Activated B cell treated with CpG ODN at 0.5 μM for 24 hours (primary cell): Measurements from ENCODE around the gene DGCR8. TPM values are rescaled to one million over a fixed set of nuclear protein-coding genes. Genes with fewer than 3 reads are reported as not detected.

Experiments used
- ATAC-seq: fragments of 200-7000 bp; cut with Tn5 transposase; one replicate; pipeline ENCODE4 v1.10.0; 2021; ENCODE audit warnings: low read depth, mild to moderate bottlenecking, moderate library complexity
- CTCF ChIA-PET: fragments of 350-600 bp; sonication (Branson Sonifier 250); formaldehyde crosslinking; loops from one replicate; lab custom pipeline; 2021; ENCODE audit warnings: antibody characterized with exemption; lab: Charles Lee
- POLR2A ChIA-PET: fragments of 350-600 bp; sonication (Branson Sonifier 250); formaldehyde crosslinking; loops from one replicate; lab custom pipeline; 2021; ENCODE audit warnings: antibody characterized with exemption; lab: Charles Lee
- DNase-seq: peaks from one replicate; pipeline ENCODE4 v3.0.0; 2022
- H3K27ac Mint-ChIP-seq: one replicate; pipeline ENCODE4 v1.8.0; 2020; ENCODE audit warnings: mixed read lengths
- H3K27me3 Mint-ChIP-seq: one replicate; pipeline ENCODE4 v1.8.0; 2021; ENCODE audit warnings: mixed read lengths
- H3K36me3 Mint-ChIP-seq: one replicate; pipeline ENCODE4 v1.8.0; 2021; ENCODE audit warnings: low read depth, mixed read lengths
- H3K4me1 Mint-ChIP-seq: one replicate; pipeline ENCODE4 v1.8.0; 2021; ENCODE audit warnings: mixed read lengths
- H3K4me3 Mint-ChIP-seq: one replicate; pipeline ENCODE4 v1.8.0; 2020; ENCODE audit warnings: mild to moderate bottlenecking, mixed read lengths
- H3K9me3 Mint-ChIP-seq: one replicate; pipeline ENCODE4 v1.8.0; 2020; ENCODE audit warnings: mixed read lengths
- intact Hi-C: fragments of 100-400 bp; cut with micrococcal nuclease; formaldehyde crosslinking; loops from one replicate; pipeline ENCODE4 v1.15.1; 2024
- total RNA-seq: library from RNA; stranded (reverse); gene quantifications from 2 replicates; pipeline ENCODE4 v1.2.3, GENCODE V29; 2022
- TF ChIP-seq, protein P1 (sequence below): fragments of 200-600 bp; IDR thresholded peaks from one replicate; pipeline ENCODE4 v1.8.0; 2022; ENCODE audit warnings: antibody characterized with exemption, mild to moderate bottlenecking

DGCR8 gene
- total RNA-seq, 1 donor from 2014 or later: 35.5 TPM

DNA sequence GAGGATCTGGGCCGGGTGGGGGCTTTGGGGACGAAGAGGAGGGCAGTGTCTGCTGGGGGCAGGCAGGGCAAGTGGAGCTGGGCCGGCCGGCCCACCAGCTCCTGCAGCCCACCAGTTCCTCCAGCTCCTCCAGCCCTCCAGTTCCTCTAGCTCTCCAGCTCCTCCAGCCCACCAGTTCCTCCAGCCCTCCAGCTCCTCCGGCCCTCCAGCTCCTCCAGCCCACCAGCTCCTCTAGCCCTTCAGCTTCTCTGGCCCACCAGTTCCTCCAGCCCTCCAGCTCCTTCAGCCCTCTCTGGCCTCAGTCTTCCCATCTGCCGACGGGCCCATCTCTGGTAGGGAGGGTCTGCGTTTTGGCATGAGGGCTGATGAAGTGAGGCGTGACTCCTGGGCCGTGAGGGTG, 80.0 kb downstream of the DGCR8 start:
- Mint-ChIP-seq H3K4me1 (no peaks in the 10 kb centered on the region), H3K9me3 (no peaks in the 10 kb centered on the region), H3K36me3 (no peaks in the 10 kb centered on the region), H3K27me3 (peaks cover 16% of the 10 kb centered on the region), H3K4me3 (no peak overlapping the region), H3K27ac (no peak overlapping the region)
- TF ChIP-seq, protein P1, sequence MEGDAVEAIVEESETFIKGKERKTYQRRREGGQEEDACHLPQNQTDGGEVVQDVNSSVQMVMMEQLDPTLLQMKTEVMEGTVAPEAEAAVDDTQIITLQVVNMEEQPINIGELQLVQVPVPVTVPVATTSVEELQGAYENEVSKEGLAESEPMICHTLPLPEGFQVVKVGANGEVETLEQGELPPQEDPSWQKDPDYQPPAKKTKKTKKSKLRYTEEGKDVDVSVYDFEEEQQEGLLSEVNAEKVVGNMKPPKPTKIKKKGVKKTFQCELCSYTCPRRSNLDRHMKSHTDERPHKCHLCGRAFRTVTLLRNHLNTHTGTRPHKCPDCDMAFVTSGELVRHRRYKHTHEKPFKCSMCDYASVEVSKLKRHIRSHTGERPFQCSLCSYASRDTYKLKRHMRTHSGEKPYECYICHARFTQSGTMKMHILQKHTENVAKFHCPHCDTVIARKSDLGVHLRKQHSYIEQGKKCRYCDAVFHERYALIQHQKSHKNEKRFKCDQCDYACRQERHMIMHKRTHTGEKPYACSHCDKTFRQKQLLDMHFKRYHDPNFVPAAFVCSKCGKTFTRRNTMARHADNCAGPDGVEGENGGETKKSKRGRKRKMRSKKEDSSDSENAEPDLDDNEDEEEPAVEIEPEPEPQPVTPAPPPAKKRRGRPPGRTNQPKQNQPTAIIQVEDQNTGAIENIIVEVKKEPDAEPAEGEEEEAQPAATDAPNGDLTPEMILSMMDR: no peak
- DNase-seq (no peak), ATAC-seq (no peak)
- ChIA-PET POLR2A (no interaction called here), CTCF (interaction anchor here (1.2 kb wide), 1 partner anchor 110 kb away, joined by 3 read pairs; no protein-coding TSS in a partner anchor)
- intact Hi-C loops: no loop called here

Other genes with a start within 250 kb of the DGCR8 start
- gene GNB1L, start 225.4 kb upstream of the DGCR8 start, total RNA-seq: 5.8 and 6.3 TPM in 2 replicates
- 9.1 and 12.1 TPM in 2 replicates for gene RTL10, start 225.4 kb upstream of the DGCR8 start, total RNA-seq
- 40.6 and 49.5 TPM in 2 replicates for gene COMT, start 138.5 kb upstream of the DGCR8 start, total RNA-seq
- gene TXNRD2, start 138.4 kb upstream of the DGCR8 start, total RNA-seq: 24.4 and 31.2 TPM in 2 replicates
- 2.3 and 6.5 TPM in 2 replicates for gene ARVCF, start 63.4 kb upstream of the DGCR8 start, total RNA-seq
- 46.1 and 47.2 TPM in 2 replicates for gene TANGO2, start 59.1 kb upstream of the DGCR8 start, total RNA-seq
- gene RANBP1, start 35.9 kb downstream of the DGCR8 start, total RNA-seq: 127 and 133 TPM in 2 replicates
- gene TRMT2A, start 37.0 kb downstream of the DGCR8 start, total RNA-seq: 77.4 and 91.7 TPM in 2 replicates
- 51.9 and 65.6 TPM in 2 replicates for gene ZDHHC8, start 51.6 kb downstream of the DGCR8 start, total RNA-seq
- gene CCDC188, start 70.8 kb downstream of the DGCR8 start, total RNA-seq: not detected in 2 replicates
- gene RTN4R, start 188.1 kb downstream of the DGCR8 start, total RNA-seq: 0.12 TPM in 1 of 2 replicates, not detected in the other
- gene DGCR6L, start 239.8 kb downstream of the DGCR8 start, total RNA-seq: 12.4 and 16.2 TPM in 2 replicates